ENCODE measurements around the gene RAB38. TPM values are rescaled to one million over a fixed set of nuclear protein-coding genes. Genes with fewer than 3 reads are reported as not detected.

The RAB38 gene
- total RNA-seq, 3 donors from 2014 or later, result 1.6 to 14.8 (median 5.2) TPM

DNA sequence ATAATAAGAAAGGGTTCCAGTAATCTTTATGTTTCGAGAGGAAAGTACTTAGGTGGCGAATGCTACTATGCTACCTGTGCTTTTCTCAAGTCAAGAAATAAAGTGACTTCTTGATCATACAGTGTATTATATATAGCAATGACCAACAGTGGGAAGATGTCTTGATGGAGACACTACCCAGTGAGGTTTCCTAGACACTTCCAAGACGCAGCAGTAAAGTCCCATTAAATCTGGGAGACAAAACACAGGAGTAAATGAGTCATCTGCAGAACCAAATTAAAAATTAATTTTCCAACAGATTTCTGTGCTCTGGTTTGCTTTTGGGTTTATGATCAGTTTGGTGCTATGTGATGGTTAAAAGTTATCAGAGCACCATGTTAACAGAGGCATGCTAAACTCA is 29.1 kb upstream of the RAB38 start:
- no peaks in the 10 kb centered on the region for H3K36me3 ChIP-seq
- DNase-seq (ENCODE audit: low spot score in 2 of 2), result no peak
- TF ChIP-seq CTCF (IDR thresholded peaks at IDR 0.05) (no peak), POLR2A (IDR thresholded peaks at IDR 0.05) (no peak), POLR2AphosphoS5 (IDR thresholded peaks at IDR 0.05) (no peak)
- no peaks in the 10 kb centered on the region for H3K9me3 ChIP-seq
- no peak overlapping the region for H3K27ac ChIP-seq
- no peaks in the 10 kb centered on the region for H3K4me1 ChIP-seq
- H3K27me3 ChIP-seq, result no peaks in the 10 kb centered on the region
- intact Hi-C loops (cut with DNase I; ENCODE audit: low total_unique reads), result no loop called here
- no peak overlapping the region for H3K4me3 ChIP-seq

- Histone ChIP-seq H3K4me3 (no peak overlapping the region), H3K36me3 (no peaks in the 10 kb centered on the region), H3K9me3 (no peaks in the 10 kb centered on the region), H3K27me3 (no peaks in the 10 kb centered on the region), H3K4me1 (no peaks in the 10 kb centered on the region), H3K27ac (no peak overlapping the region)
- intact Hi-C loops (cut with DNase I; ENCODE audit: low total_unique reads), result no loop called here
- TF ChIP-seq CTCF (IDR thresholded peaks at IDR 0.05) (no peak), POLR2A (IDR thresholded peaks at IDR 0.05) (no peak), POLR2AphosphoS5 (IDR thresholded peaks at IDR 0.05) (no peak)
- DNase-seq (ENCODE audit: low spot score in 2 of 2), result no peak
Observed at GRCh38 chr11:88203604-88204003, 28.4 kb upstream of the RAB38 start.

DNA sequence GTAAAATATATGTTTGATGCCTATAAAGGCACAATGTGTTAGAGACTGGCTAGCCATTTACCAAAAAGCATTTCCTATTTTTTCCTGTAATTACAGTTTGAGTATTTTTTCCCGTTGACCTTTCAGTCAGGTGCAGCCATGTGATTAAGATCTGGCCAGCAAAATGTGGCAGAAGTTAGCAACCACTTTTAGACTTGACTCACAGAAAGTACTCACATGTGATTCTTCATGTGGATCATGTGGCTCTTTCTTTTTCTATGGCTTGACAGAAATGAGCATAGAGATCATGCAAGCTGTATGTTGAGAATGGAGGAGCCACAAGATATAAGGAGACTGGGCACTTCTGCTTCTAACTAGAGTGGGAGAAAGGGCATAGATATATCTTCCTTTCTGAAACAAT is 27.3 kb upstream of the RAB38 start:
- no peaks in the 10 kb centered on the region for H3K4me1 ChIP-seq
- intact Hi-C loops (cut with DNase I; ENCODE audit: low total_unique reads), result no loop called here
- H3K36me3 ChIP-seq, result no peaks in the 10 kb centered on the region
- no peaks in the 10 kb centered on the region for H3K27me3 ChIP-seq
- no peak for DNase-seq (ENCODE audit: low spot score in 2 of 2)
- no peak overlapping the region for H3K4me3 ChIP-seq
- no peak overlapping the region for H3K27ac ChIP-seq
- TF ChIP-seq POLR2AphosphoS5 (IDR thresholded peaks at IDR 0.05) (no peak), POLR2A (IDR thresholded peaks at IDR 0.05) (no peak)
- H3K9me3 ChIP-seq, result no peaks in the 10 kb centered on the region

DNA sequence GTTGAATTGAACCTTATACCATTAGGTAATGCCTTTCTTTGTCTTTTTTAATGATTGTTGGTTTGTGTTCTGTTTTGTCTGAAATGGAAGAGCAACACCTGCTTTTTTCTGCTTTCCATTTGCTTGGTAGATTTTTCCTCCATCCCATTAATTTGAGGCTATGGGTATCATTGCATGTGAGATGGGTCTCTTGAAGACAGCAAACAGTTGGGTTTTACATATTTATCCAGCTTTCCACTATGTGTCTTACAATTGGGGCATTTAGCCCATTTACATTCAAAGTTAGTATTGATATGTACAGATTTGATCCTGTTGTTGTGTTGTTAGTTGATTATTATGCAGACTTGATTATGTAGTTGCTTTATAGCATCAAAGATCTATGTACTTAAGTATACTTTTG is 21.1 kb upstream of the RAB38 start:
- no peak overlapping the region for H3K27ac ChIP-seq
- DNase-seq (ENCODE audit: low spot score in 2 of 2), result no peak
- peaks cover 6 to 19% of the 10 kb centered on the region in 2 donors for H3K9me3 ChIP-seq
- H3K27me3 ChIP-seq, result no peaks in the 10 kb centered on the region
- TF ChIP-seq CTCF (IDR thresholded peaks at IDR 0.05) (no peak), POLR2A (IDR thresholded peaks at IDR 0.05) (no peak), POLR2AphosphoS5 (IDR thresholded peaks at IDR 0.05) (no peak)
- H3K36me3 ChIP-seq, result no peaks in the 10 kb centered on the region
- H3K4me3 ChIP-seq, result no peak overlapping the region
- no peaks in the 10 kb centered on the region for H3K4me1 ChIP-seq
- intact Hi-C loops (cut with DNase I; ENCODE audit: low total_unique reads), result loop anchor here (10.0 kb wide), 1 partner anchor 832 kb away; no protein-coding TSS in a partner anchor

DNA sequence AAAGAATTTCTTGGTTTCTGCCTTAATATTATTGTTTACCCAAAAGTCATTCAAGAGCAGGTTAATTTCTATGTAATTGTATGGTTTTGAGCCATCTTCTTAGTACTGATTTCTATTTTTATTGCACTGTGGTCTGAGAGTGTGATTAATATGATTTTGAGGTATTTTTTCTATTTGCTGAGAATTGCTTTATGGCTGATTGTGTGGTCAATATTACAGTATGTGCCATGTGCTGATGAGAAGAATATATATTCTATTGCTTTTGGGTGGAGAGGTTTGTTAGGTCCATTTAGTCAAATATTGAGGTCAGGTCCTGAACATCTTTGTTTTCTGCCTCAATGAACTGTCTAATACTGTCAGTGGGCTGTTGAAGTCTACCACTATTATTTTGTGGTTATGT is 20.7 kb upstream of the RAB38 start:
- Histone ChIP-seq H3K27ac (no peak overlapping the region), H3K4me1 (no peaks in the 10 kb centered on the region), H3K27me3 (no peaks in the 10 kb centered on the region), H3K9me3 (peaks cover 6 to 19% of the 10 kb centered on the region in 2 donors), H3K4me3 (no peak overlapping the region), H3K36me3 (no peaks in the 10 kb centered on the region)
- intact Hi-C loops (cut with DNase I; ENCODE audit: low total_unique reads), result loop anchor here (10.0 kb wide), 1 partner anchor 831 kb away; no protein-coding TSS in a partner anchor
- DNase-seq (ENCODE audit: low spot score in 2 of 2), result no peak
- TF ChIP-seq POLR2A (IDR thresholded peaks at IDR 0.05), result no peak
- TF ChIP-seq CTCF (IDR thresholded peaks at IDR 0.05), result no peak
- TF ChIP-seq POLR2AphosphoS5 (IDR thresholded peaks at IDR 0.05), result no peak

DNA sequence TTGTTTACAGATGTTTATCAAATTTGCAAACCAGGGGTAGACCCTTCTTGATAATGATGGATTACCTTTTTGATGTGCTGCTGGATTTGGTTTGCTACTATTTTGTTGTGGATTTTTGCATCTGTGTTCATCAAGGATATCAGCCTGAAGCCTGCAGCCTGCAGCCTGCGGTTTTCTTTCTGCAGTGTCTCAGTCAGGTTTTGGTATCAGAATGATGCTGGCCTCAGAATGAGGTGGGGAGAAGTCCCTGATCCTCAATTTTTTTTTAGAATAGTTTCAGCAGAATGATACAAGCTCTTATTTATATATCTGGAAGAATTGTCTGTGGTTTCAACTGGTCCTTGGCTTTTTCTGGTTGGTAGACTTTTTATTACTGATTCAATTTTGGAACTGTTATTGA is 19.7 kb upstream of the RAB38 start:
- no peaks in the 10 kb centered on the region for H3K36me3 ChIP-seq
- no peak for DNase-seq (ENCODE audit: low spot score in 2 of 2)
- H3K27ac ChIP-seq, result no peak overlapping the region
- H3K4me1 ChIP-seq, result no peaks in the 10 kb centered on the region
- TF ChIP-seq POLR2A (IDR thresholded peaks at IDR 0.05) (no peak), POLR2AphosphoS5 (IDR thresholded peaks at IDR 0.05) (no peak), CTCF (IDR thresholded peaks at IDR 0.05) (no peak)
- intact Hi-C loops (cut with DNase I; ENCODE audit: low total_unique reads), result loop anchor here (10.0 kb wide), 1 partner anchor 830 kb away; no protein-coding TSS in a partner anchor
- H3K4me3 ChIP-seq, result no peak overlapping the region
- H3K9me3 ChIP-seq, result peaks cover 6 to 19% of the 10 kb centered on the region in 2 donors
- no peaks in the 10 kb centered on the region for H3K27me3 ChIP-seq

All from breast epithelium (tissue), 4 donors.